ENCODE measurements around the gene CCDC159. TPM values are rescaled to one million over a fixed set of nuclear protein-coding genes. Genes with fewer than 3 reads are reported as not detected.
A peak's percentile ranks its signal among the peaks of the same experiment; 100 is the strongest.
"Not testable (repeated sequence)": the region's sequence is repeated elsewhere in the genome, so short reads cannot be mapped to it uniquely, and the experiment has no call there.

CCDC159 gene
- total RNA-seq, 1 donor = 6.0 TPM

DNA sequence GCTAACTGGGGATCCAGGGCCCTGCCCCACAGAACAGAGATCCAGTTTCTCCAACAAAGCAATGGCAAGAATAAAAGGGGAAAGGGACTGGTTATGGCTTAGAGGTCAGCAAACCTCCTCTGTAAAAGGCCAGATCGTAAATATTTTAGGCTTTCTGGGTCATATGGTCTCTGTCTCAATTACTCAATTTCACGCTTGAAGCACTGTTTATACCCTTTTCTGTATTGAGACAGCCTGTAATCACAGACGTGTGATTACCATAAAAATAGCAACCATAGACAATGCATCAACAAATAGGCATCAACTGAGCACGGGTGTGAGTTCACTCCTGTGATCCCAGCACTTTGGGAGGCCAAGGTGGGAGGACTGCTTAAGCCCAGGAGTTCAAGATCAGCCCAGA, 16.2 kb upstream of the CCDC159 start:
- peak; percentile 61 for DNase-seq (ENCODE audit: low read depth)
- no peak overlapping the region for H3K4me3 ChIP-seq (ENCODE audit: low read depth, low read length)
- TF ChIP-seq, protein P1, sequence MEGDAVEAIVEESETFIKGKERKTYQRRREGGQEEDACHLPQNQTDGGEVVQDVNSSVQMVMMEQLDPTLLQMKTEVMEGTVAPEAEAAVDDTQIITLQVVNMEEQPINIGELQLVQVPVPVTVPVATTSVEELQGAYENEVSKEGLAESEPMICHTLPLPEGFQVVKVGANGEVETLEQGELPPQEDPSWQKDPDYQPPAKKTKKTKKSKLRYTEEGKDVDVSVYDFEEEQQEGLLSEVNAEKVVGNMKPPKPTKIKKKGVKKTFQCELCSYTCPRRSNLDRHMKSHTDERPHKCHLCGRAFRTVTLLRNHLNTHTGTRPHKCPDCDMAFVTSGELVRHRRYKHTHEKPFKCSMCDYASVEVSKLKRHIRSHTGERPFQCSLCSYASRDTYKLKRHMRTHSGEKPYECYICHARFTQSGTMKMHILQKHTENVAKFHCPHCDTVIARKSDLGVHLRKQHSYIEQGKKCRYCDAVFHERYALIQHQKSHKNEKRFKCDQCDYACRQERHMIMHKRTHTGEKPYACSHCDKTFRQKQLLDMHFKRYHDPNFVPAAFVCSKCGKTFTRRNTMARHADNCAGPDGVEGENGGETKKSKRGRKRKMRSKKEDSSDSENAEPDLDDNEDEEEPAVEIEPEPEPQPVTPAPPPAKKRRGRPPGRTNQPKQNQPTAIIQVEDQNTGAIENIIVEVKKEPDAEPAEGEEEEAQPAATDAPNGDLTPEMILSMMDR (IDR thresholded peaks at IDR 0.05; ENCODE audit: insufficient read depth, low read depth, low read length) = no peak

- no peak overlapping the region for H3K4me3 ChIP-seq (ENCODE audit: low read depth, low read length)
- DNase-seq (ENCODE audit: low read depth) = no peak
- TF ChIP-seq, protein P1 (IDR thresholded peaks at IDR 0.05; ENCODE audit: insufficient read depth, low read depth, low read length) = no peak
These were observed 14.8 kb upstream of the CCDC159 start for GRCh38 chr19:11331502-11331901.

- TF ChIP-seq, protein P1 (IDR thresholded peaks at IDR 0.05; ENCODE audit: insufficient read depth, low read depth, low read length) = no peak
- no peak for DNase-seq (ENCODE audit: low read depth)
- no peak overlapping the region for H3K4me3 ChIP-seq (ENCODE audit: low read depth, low read length)
These were observed 13.5 kb upstream of the CCDC159 start for GRCh38 chr19:11332822-11333221.

- H3K4me3 ChIP-seq (ENCODE audit: low read depth, low read length); DNase-seq (ENCODE audit: low read depth): not testable (repeated sequence)
These were observed 12.5 kb upstream of the CCDC159 start for GRCh38 chr19:11333838-11334237.

DNA sequence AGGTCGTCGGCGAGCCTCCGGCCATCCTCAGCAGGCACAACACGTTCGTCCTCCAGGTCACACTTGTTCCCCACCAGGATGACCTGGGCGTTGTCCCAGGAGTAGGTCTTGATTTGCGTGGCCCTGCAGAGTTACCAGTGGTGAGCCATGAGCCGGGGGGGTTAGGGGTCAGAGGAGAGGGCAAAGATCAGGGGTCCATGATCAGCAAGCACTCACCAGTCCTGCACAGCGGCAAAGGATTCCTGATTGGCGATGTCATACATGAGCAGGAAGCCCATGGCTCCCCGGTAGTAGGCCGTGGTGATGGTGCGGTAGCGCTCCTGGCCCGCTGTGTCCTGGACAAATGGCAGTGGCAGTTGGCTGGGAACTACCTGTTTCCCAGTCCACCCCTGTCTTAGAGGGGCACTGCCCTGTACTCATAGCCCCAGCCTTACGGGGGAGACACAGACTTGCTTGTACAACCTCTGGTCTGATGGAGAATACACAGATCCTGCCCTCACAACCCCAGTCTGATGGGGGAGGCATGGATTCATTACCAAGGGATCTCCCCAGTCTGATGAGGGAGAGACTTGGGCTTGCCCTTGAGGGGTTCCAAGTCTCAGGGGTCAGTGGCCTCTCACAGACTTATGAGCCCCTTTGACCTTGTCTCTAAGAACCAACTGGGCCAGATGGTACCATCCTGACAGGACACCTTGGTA, 10.7 kb upstream of the CCDC159 start:
- H3K4me3 ChIP-seq (ENCODE audit: low read depth, low read length) = no peak overlapping the region
- TF ChIP-seq, protein P1 (IDR thresholded peaks at IDR 0.05; ENCODE audit: insufficient read depth, low read depth, low read length) = no peak
- no peak for DNase-seq (ENCODE audit: low read depth)

- TF ChIP-seq, protein P1 (IDR thresholded peaks at IDR 0.05; ENCODE audit: insufficient read depth, low read depth, low read length) = no peak
These were observed 9.2 kb upstream of the CCDC159 start for GRCh38 chr19:11337080-11337479.

GRCh38 chr19:11338121-11338520, 8.2 kb upstream of the CCDC159 start:
- TF ChIP-seq, protein P1 (IDR thresholded peaks at IDR 0.05; ENCODE audit: insufficient read depth, low read depth, low read length) = no peak
- DNase-seq (ENCODE audit: low read depth) = no peak
- peak overlapping the region; percentile 78 for H3K4me3 ChIP-seq (ENCODE audit: low read depth, low read length)

More at GRCh38 chr19:11337080-11337479, 9.2 kb upstream of the CCDC159 start:
- no peak overlapping the region for H3K4me3 ChIP-seq (ENCODE audit: low read depth, low read length)
- no peak for DNase-seq (ENCODE audit: low read depth)
